Inflammatory macrophage (primary cell): ENCODE data around the gene SLC35F3.
"Not testable (repeated sequence)": the region's sequence is repeated elsewhere in the genome, so short reads cannot be mapped to it uniquely, and the experiment has no call there.

Experiments
- DNase-seq, 2 donors: peaks; one replicate each; pipeline ENCODE4 v3.0.0-alpha.2; 2020 to 2022

Gene SLC35F3

GRCh38 chr1:234111458-234112142, 207.1 kb downstream of the SLC35F3 start:
- DNase-seq: peak in 1 of 2 donors; percentile 20

GRCh38 chr1:234114648-234115307, 210.3 kb downstream of the SLC35F3 start:
- DNase-seq: peak; percentile 66 to 67

GRCh38 chr1:234118911-234119310, 214.4 kb downstream of the SLC35F3 start:
- no peak for DNase-seq

- DNase-seq: no peak
Observed at GRCh38 chr1:234119431-234119830, 215.0 kb downstream of the SLC35F3 start.

- DNase-seq: no peak
Observed at GRCh38 chr1:234120327-234120944, 216.0 kb downstream of the SLC35F3 start.

- DNase-seq: not testable (repeated sequence)
Observed at GRCh38 chr1:234121659-234122058, 217.2 kb downstream of the SLC35F3 start.

GRCh38 chr1:234122571-234122970, 218.1 kb downstream of the SLC35F3 start:
- not testable (repeated sequence) for DNase-seq

- no peak for DNase-seq
Observed at GRCh38 chr1:234123867-234124266, 219.4 kb downstream of the SLC35F3 start.

GRCh38 chr1:234125283-234125682, 220.8 kb downstream of the SLC35F3 start:
- peak in 1 of 2 donors; percentile 24 for DNase-seq

- no peak for DNase-seq
Observed at GRCh38 chr1:234125714-234126113, 221.2 kb downstream of the SLC35F3 start.

- DNase-seq: no peak
Observed at GRCh38 chr1:234127026-234127671, 222.7 kb downstream of the SLC35F3 start.

GRCh38 chr1:234132795-234133194, 228.3 kb downstream of the SLC35F3 start:
- DNase-seq: no peak

- no peak for DNase-seq
Observed at GRCh38 chr1:234134878-234135277, 230.4 kb downstream of the SLC35F3 start.

- DNase-seq: no peak
Observed at GRCh38 chr1:234135501-234135900, 231.0 kb downstream of the SLC35F3 start.

- DNase-seq: no peak
Observed at GRCh38 chr1:234136073-234136472, 231.6 kb downstream of the SLC35F3 start.

GRCh38 chr1:234139966-234140365, 235.5 kb downstream of the SLC35F3 start:
- no peak for DNase-seq

- no peak for DNase-seq
Observed at GRCh38 chr1:234140388-234140787, 235.9 kb downstream of the SLC35F3 start.

GRCh38 chr1:234141006-234141405, 236.5 kb downstream of the SLC35F3 start:
- DNase-seq: no peak

GRCh38 chr1:234143681-234144080, 239.2 kb downstream of the SLC35F3 start:
- no peak for DNase-seq

GRCh38 chr1:234144901-234145300, 240.4 kb downstream of the SLC35F3 start:
- no peak for DNase-seq

- no peak for DNase-seq
Observed at GRCh38 chr1:234148350-234148749, 243.9 kb downstream of the SLC35F3 start.

GRCh38 chr1:234148816-234149215, 244.3 kb downstream of the SLC35F3 start:
- no peak for DNase-seq

GRCh38 chr1:234149217-234149616, 244.7 kb downstream of the SLC35F3 start:
- DNase-seq: no peak
